Measurements from ENCODE around the gene RANGAP1. TPM values are rescaled to one million over a fixed set of nuclear protein-coding genes. Genes with fewer than 3 reads are reported as not detected.

Gene RANGAP1
- polyA plus RNA-seq, 3 donors: 8.3 to 30.2 (median 8.5) TPM

- TF ChIP-seq CTCF (IDR thresholded peaks at IDR 0.05): no peak
Measured at GRCh38 chr22:41264408-41264941, 21.5 kb downstream of the RANGAP1 start.

GRCh38 chr22:41263704-41264103 is 22.3 kb downstream of the RANGAP1 start:
- Histone ChIP-seq H3K4me2 (replicated peaks; ENCODE audit: extremely low read depth, low read length, poor library complexity, severe bottlenecking) (no peak overlapping the region), H3K4me3 (replicated peaks in 1 of 3; ENCODE audit: low read depth in 2 of 3, low read length in 3 of 3) (no peak overlapping the region), H3K79me2 (ENCODE audit: insufficient read depth, low read length) (peaks cover 14% of the 10 kb centered on the region), H2AFZ (ENCODE audit: insufficient read depth, low read depth, low read length, poor library complexity, severe bottlenecking) (no peak overlapping the region), H3K4me1 (ENCODE audit: control insufficient read depth in 1 of 2, insufficient read depth in 2 of 2, low read length in 2 of 2) (no peaks in the 10 kb centered on the region), H3K36me3 (replicated peaks in 1 of 2; ENCODE audit: control insufficient read depth in 1 of 2, insufficient read depth in 2 of 2, low read length in 2 of 2) (peaks cover 88 to 99% of the 10 kb centered on the region in 2 donors), H3K9ac (ENCODE audit: insufficient read depth, low read length, poor library complexity, severe bottlenecking) (no peak overlapping the region), H4K20me1 (ENCODE audit: insufficient read depth, low read length) (peaks cover 4% of the 10 kb centered on the region), H3K27me3 (ENCODE audit: control insufficient read depth in 2 of 2, insufficient read depth in 2 of 2, low read length in 2 of 2) (no peaks in the 10 kb centered on the region), H3K27ac (ENCODE audit: low read depth in 1 of 2, low read length in 2 of 2) (no peak overlapping the region), H3K9me3 (replicated peaks in 1 of 2; ENCODE audit: control insufficient read depth in 1 of 2, insufficient read depth in 1 of 2, low read length in 2 of 2) (no peaks in the 10 kb centered on the region)
- 100% methylated on average over 2 of the region's 2 CpGs for WGBS (ENCODE audit: insufficient coverage)
- Mint-ChIP-seq H3K27me3 (ENCODE audit: low read depth in 3 of 3) (peaks cover 0 to 2% (median 2%) of the 10 kb centered on the region in 3 donors), H3K36me3 (peaks cover 81 to 98% of the 10 kb centered on the region in 2 donors), H3K27ac (peak overlapping the region in 1 of 7 donors; percentile 64), H3K4me1 (no peaks in the 10 kb centered on the region), H3K4me3 (no peak overlapping the region), H3K9me3 (no peaks in the 10 kb centered on the region)
- intact Hi-C loops (cut with micrococcal nuclease): no loop called here
- DNase-seq: no peak
- no peak for TF ChIP-seq CTCF (IDR thresholded peaks at IDR 0.05)

More at GRCh38 chr22:41264408-41264941, 21.5 kb downstream of the RANGAP1 start:
- peaks cover 83 to 98% of the 10 kb centered on the region in 2 donors for H3K36me3 Mint-ChIP-seq
- WGBS (ENCODE audit: insufficient coverage): 98% methylated on average over 15 of the region's 15 CpGs
- peaks cover 0 to 2% (median 2%) of the 10 kb centered on the region in 3 donors for H3K27me3 Mint-ChIP-seq (ENCODE audit: low read depth in 3 of 3)
- no peak for DNase-seq
- Histone ChIP-seq H3K27ac (ENCODE audit: low read depth in 1 of 2, low read length in 2 of 2) (peak overlapping the region in 1 of 2 donors; percentile 51), H3K79me2 (ENCODE audit: insufficient read depth, low read length) (peaks cover 14% of the 10 kb centered on the region), H2AFZ (ENCODE audit: insufficient read depth, low read depth, low read length, poor library complexity, severe bottlenecking) (no peak overlapping the region), H3K4me2 (replicated peaks; ENCODE audit: extremely low read depth, low read length, poor library complexity, severe bottlenecking) (no peak overlapping the region), H3K36me3 (replicated peaks in 1 of 2; ENCODE audit: control insufficient read depth in 1 of 2, insufficient read depth in 2 of 2, low read length in 2 of 2) (peaks cover 87 to 99% of the 10 kb centered on the region in 2 donors), H3K9ac (ENCODE audit: insufficient read depth, low read length, poor library complexity, severe bottlenecking) (no peak overlapping the region), H3K27me3 (ENCODE audit: control insufficient read depth in 2 of 2, insufficient read depth in 2 of 2, low read length in 2 of 2) (no peaks in the 10 kb centered on the region), H3K4me3 (replicated peaks in 1 of 3; ENCODE audit: low read depth in 2 of 3, low read length in 3 of 3) (no peak overlapping the region), H4K20me1 (ENCODE audit: insufficient read depth, low read length) (peaks cover 4% of the 10 kb centered on the region), H3K9me3 (replicated peaks in 1 of 2; ENCODE audit: control insufficient read depth in 1 of 2, insufficient read depth in 1 of 2, low read length in 2 of 2) (no peaks in the 10 kb centered on the region), H3K4me1 (ENCODE audit: control insufficient read depth in 1 of 2, insufficient read depth in 2 of 2, low read length in 2 of 2) (no peaks in the 10 kb centered on the region)
- no peak overlapping the region for H3K4me3 Mint-ChIP-seq
- intact Hi-C loops (cut with micrococcal nuclease): no loop called here
- H3K27ac Mint-ChIP-seq: peak overlapping the region in 2 of 7 donors; percentile 10 to 35
- no peaks in the 10 kb centered on the region for H3K4me1 Mint-ChIP-seq
- H3K9me3 Mint-ChIP-seq: no peaks in the 10 kb centered on the region

Data from CD14-positive monocyte (primary cell).